Measurements from ENCODE around the gene NEURL1.

- no peak for TF ChIP-seq CTCF (IDR thresholded peaks at IDR 0.05)
- TF ChIP-seq POLR2A (IDR thresholded peaks at IDR 0.05), result no peak
- TF ChIP-seq POLR2AphosphoS5 (IDR thresholded peaks at IDR 0.05), result no peak
- no peak for TF ChIP-seq EP300 (IDR thresholded peaks at IDR 0.05)
Observed at GRCh38 chr10:103589074-103589630, 95.6 kb downstream of the NEURL1 start.

Measured in stomach (tissue), 4 donors.